Testis (tissue), 3 donors: ENCODE measurements around the gene PLCL2. TPM values are rescaled to one million over a fixed set of nuclear protein-coding genes. Genes with fewer than 3 reads are reported as not detected.

Experiments used
- DNase-seq: peaks from one replicate; pipeline ENCODE4 v3.0.0-alpha.2; 2019
- H3K27ac ChIP-seq, 2 donors: fragments of 200-600 bp; sonication (generic); one replicate each; pipeline ENCODE4 v1.5.1; 2019
- H3K27me3 ChIP-seq: fragments of 200-600 bp; sonication (generic); one replicate; pipeline ENCODE4 v1.5.1; 2019
- H3K36me3 ChIP-seq: fragments of 200-600 bp; sonication (generic); one replicate; pipeline ENCODE4 v1.5.1; 2017; ENCODE audit warnings: low read depth; ENCODE audit errors: missing control alignments
- H3K4me1 ChIP-seq: fragments of 200-600 bp; sonication (generic); one replicate; pipeline ENCODE4 v1.5.1; 2019
- H3K4me3 ChIP-seq, 2 donors: fragments of 200-600 bp; sonication (generic); one replicate each; pipeline ENCODE4 v1.5.1; 2017 to 2019
- H3K9me3 ChIP-seq: fragments of 200-600 bp; sonication (generic); one replicate; pipeline ENCODE4 v1.5.1; 2017
- POLR2A ChIP-seq: fragments of 450-650 bp; IDR thresholded peaks from one replicate; pipeline ENCODE4 v1.6.1; 2017; ENCODE audit warnings: antibody characterized with exemption, mild to moderate bottlenecking, moderate library complexity
- WGBS, 2 donors: methylation state at CpG; one replicate each; pipeline ENCODE4 v1.1.5; 2018; 5-methylcytosine and 5-hydroxymethylcytosine counted together
- intact Hi-C: fragments of 100-400 bp; cut with DNase I; formaldehyde crosslinking; loops from one replicate; pipeline ENCODE4 v1.15.1; 2023; ENCODE audit warnings: low total_unique reads
- polyA plus RNA-seq: library from polyadenylated mRNA; stranded (reverse); fragments of 350-450 nt; fragmentation: Illumina TruSeq; extraction: RNeasy Lipid Tissue Mini Kit (QIAGEN cat#74804); gene quantifications from one replicate; pipeline ENCODE4 v1.2.3, GENCODE V29; 2014; ENCODE audit warnings: low read depth, low replicate concordance; ENCODE audit not compliant: insufficient read depth
- total RNA-seq, 2 donors: library from RNA; depleted of rRNA; stranded (reverse); fragments of >200 nt; gene quantifications; one replicate each; pipeline ENCODE4 v1.2.3, GENCODE V29; 2016
- TF ChIP-seq, protein P1 (sequence below), 3 experiments: fragments of 450-650 bp in 2 of 3; fragments of 200-600 bp in 1 of 3; sonication (generic) in 1 of 3; IDR thresholded peaks; one replicate each; pipeline ENCODE4 v1.5.1; 2016 to 2019; ENCODE audit warnings: antibody characterized with exemption in 3 of 3, mild to moderate bottlenecking in 2 of 3, moderate library complexity in 1 of 3

PLCL2 gene
- total and polyA plus RNA-seq, 3 donors from 2014 or later = 10.7 to 23.0 (median 15.0) TPM

DNA sequence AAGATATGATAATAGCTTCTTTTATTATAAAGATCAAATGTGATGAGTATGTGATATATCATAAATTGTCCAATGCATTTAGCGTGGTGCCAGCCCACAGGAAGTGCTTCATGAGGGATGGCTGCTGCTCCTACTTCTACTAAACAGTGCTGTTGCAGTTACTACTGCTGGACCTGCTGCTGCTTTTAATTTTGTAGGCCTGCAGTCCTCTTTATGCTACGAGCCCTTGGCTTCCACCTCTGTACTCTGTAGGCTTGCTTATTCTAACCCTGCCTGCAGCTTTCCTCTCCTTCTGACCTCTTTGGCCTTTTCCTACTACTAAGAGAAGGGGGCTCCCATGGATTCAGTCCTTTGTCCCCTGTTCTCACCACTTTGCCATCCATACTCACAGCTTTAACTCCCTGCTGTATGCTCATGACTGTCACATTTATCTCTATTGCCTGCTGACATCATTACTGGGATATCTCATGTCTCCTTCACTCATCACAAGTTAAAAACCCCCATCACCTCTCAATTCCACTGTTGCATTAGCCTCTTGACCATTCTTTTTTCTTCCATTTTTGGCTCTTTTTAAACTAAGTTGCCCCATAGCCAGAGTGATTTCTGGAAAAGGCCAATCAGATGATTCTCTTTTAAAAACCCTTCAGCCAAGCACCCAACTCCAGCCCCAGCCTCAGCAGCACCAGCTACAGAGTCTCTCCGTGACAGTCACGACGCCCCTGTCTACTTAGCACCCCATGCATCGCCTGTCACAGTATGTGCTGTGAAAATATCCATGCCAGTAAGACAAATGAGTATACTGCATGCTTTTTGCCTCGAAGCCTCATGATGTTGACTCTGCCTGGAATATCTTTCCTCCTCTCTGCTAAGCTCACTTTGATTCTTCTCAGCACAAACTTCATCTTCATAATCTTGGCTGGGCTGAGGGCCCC lies 56.3 kb downstream of the PLCL2 start:
- no peaks in the 10 kb centered on the region for H3K36me3 ChIP-seq
- H3K27me3 ChIP-seq = no peaks in the 10 kb centered on the region
- intact Hi-C loops = no loop called here
- H3K27ac ChIP-seq = no peak overlapping the region
- WGBS, 2 donors = 74 to 85% methylated on average over 7 of the region's 7 CpGs
- no peak for DNase-seq
- no peak overlapping the region for H3K4me3 ChIP-seq
- H3K9me3 ChIP-seq = no peaks in the 10 kb centered on the region
- TF ChIP-seq, protein P1, sequence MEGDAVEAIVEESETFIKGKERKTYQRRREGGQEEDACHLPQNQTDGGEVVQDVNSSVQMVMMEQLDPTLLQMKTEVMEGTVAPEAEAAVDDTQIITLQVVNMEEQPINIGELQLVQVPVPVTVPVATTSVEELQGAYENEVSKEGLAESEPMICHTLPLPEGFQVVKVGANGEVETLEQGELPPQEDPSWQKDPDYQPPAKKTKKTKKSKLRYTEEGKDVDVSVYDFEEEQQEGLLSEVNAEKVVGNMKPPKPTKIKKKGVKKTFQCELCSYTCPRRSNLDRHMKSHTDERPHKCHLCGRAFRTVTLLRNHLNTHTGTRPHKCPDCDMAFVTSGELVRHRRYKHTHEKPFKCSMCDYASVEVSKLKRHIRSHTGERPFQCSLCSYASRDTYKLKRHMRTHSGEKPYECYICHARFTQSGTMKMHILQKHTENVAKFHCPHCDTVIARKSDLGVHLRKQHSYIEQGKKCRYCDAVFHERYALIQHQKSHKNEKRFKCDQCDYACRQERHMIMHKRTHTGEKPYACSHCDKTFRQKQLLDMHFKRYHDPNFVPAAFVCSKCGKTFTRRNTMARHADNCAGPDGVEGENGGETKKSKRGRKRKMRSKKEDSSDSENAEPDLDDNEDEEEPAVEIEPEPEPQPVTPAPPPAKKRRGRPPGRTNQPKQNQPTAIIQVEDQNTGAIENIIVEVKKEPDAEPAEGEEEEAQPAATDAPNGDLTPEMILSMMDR (IDR thresholded peaks at IDR 0.05) = no peak
- no peak for TF ChIP-seq POLR2A
- H3K4me1 ChIP-seq = peaks cover 4% of the 10 kb centered on the region

DNA sequence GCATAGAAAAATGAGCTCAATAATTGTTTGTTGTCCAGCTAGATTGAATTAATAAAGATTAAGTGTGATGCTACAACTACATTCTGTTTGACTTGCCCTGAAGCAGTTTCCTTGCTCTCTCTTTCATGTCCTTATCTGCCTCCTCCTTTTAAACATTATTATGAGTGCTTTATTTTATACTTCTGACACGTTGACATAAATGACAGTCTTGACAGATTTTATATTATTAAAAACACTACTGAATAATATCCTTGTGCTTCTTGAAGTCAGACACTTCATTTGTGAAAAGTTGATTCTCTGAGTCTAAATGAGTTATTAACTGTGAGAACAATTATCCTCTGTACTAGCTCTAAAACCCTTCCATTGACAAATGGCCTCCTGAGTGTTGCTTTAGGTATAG lies 58.2 kb downstream of the PLCL2 start:
- no peaks in the 10 kb centered on the region for H3K9me3 ChIP-seq
- no peak overlapping the region for H3K27ac ChIP-seq
- intact Hi-C loops = no loop called here
- no peak for DNase-seq
- no peaks in the 10 kb centered on the region for H3K4me1 ChIP-seq
- no peaks in the 10 kb centered on the region for H3K27me3 ChIP-seq
- H3K4me3 ChIP-seq = no peak overlapping the region
- H3K36me3 ChIP-seq = no peaks in the 10 kb centered on the region
- WGBS, 2 donors = 27 to 56% methylated on average over 1 of the region's 1 CpG
- no peak for TF ChIP-seq POLR2A
- TF ChIP-seq, protein P1 (IDR thresholded peaks at IDR 0.05) = no peak

DNA sequence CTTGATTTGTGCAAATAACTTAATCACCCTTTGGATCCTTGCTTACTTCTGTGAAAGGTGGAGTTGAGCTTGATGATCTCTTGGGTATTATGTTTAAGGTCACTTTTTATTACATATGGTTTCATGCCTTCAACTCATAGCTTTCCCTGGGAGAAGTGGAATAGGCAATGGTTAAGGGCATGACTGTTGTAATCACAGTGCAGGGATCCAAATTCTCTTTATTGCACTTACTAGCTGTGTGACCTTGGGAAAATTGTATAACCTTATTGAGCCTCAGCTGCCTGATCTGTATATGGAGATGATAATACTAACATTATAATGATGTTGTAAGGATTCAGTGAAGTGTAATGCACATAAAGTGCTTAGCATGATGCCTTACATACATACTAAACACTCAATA lies 59.1 kb downstream of the PLCL2 start:
- TF ChIP-seq, protein P1 (IDR thresholded peaks at IDR 0.05) = no peak
- TF ChIP-seq POLR2A = no peak
- no peak for DNase-seq
- no peaks in the 10 kb centered on the region for H3K36me3 ChIP-seq
- H3K4me3 ChIP-seq = no peak overlapping the region
- H3K4me1 ChIP-seq = no peaks in the 10 kb centered on the region
- H3K27ac ChIP-seq = no peak overlapping the region
- no peaks in the 10 kb centered on the region for H3K9me3 ChIP-seq
- intact Hi-C loops = no loop called here
- no peaks in the 10 kb centered on the region for H3K27me3 ChIP-seq

DNA sequence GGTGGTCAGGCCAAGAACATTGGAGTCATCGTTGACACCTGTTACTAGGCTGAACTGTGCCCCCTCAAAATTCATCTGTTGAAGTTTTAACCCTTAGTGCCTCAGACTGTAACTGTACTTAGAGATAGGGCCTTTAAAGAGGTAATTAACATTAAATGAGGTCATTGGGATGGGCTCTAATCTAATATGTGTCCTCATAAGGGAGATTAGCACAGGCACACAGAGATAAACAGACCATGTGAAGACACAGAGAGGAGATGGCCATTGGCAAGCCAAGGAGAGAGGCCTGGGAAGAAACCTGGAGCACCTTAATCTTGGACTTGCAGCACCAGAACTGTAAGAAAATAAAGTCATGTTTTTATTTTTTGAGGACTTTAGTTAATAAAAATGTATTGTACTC lies 59.6 kb downstream of the PLCL2 start:
- H3K4me1 ChIP-seq = no peaks in the 10 kb centered on the region
- no peak overlapping the region for H3K27ac ChIP-seq
- no peaks in the 10 kb centered on the region for H3K27me3 ChIP-seq
- H3K36me3 ChIP-seq = no peaks in the 10 kb centered on the region
- no peaks in the 10 kb centered on the region for H3K9me3 ChIP-seq
- WGBS, 2 donors = 59 to 68% methylated on average over 1 of the region's 1 CpG
- TF ChIP-seq, protein P1 (IDR thresholded peaks at IDR 0.05) = no peak
- intact Hi-C loops = no loop called here
- H3K4me3 ChIP-seq = no peak overlapping the region
- no peak for DNase-seq

DNA sequence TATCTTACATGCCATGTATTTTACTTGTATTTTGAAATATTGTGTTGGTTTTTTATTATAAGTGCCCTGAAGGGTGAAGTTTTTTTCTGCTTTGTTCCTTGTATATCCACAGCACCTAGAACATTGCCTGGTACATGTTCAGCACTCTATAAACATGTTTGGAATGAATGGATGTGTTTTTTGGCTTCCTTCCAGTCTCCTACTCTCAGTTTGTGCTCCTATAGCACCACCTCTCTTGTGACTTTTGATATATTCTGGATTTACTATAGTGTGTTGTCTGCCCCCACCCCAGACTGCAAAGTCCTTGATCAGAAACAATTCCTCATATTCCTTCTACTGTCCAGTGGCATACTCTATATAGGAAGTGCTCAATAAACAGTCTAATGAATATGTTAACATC lies 60.6 kb downstream of the PLCL2 start:
- no peak overlapping the region for H3K4me3 ChIP-seq
- intact Hi-C loops = no loop called here
- H3K4me1 ChIP-seq = no peaks in the 10 kb centered on the region
- no peak for TF ChIP-seq POLR2A
- TF ChIP-seq, protein P1 (IDR thresholded peaks at IDR 0.05) = no peak
- H3K27ac ChIP-seq = no peak overlapping the region
- no peak for DNase-seq
- no peaks in the 10 kb centered on the region for H3K9me3 ChIP-seq
- H3K36me3 ChIP-seq = no peaks in the 10 kb centered on the region
- no peaks in the 10 kb centered on the region for H3K27me3 ChIP-seq
